HEK293 (cell line): ENCODE results near the gene ATF5.
"Not testable (repeated sequence)": the region's sequence is repeated elsewhere in the genome, so short reads cannot be mapped to it uniquely, and the experiment has no call there.

Experiments used
- CTCF ChIA-PET: fragments of 350-600 bp; formaldehyde crosslinking; extraction: SDS; loops from one replicate; lab custom pipeline; 2021; ENCODE audit warnings: antibody characterized with exemption; lab: Yijun Ruan, JAX
- POLR2A ChIA-PET: fragments of 300-600 bp; formaldehyde crosslinking; extraction: SDS; loops from one replicate; lab custom pipeline; 2020; ENCODE audit warnings: antibody characterized with exemption, inconsistent platforms; lab: Yijun Ruan, JAX
- H3K27ac ChIP-seq: fragments of 200-500 bp; sonication (Bioruptor generic); 2 replicates; pipeline ENCODE4 v1.5.1; 2014; ENCODE audit warnings: low read depth, low read length, control low read depth, inconsistent platforms; ENCODE audit errors: extremely low read depth
- H3K36me3 ChIP-seq, 2 experiments: fragments of 200-500 bp in 1 of 2; sonication (Bioruptor generic) in 1 of 2; 1 replicate in 1 of 2; 2 replicates in 1 of 2; pipeline ENCODE4 v1.5.1; 2014 to 2017; ENCODE audit warnings: inconsistent platforms in 2 of 2, low read length in 2 of 2; ENCODE audit not compliant: control insufficient read depth in 2 of 2, insufficient read depth in 1 of 2
- H3K4me1 ChIP-seq: fragments of 200-500 bp; sonication (Bioruptor generic); 2 replicates; pipeline ENCODE4 v1.5.1; 2014; ENCODE audit warnings: mild to moderate bottlenecking, low read length, inconsistent platforms; ENCODE audit not compliant: control insufficient read depth, insufficient read depth
- H3K4me3 ChIP-seq: 2 replicates; pipeline ENCODE4 v1.5.1; 2011; ENCODE audit warnings: low read depth, mild to moderate bottlenecking, control low read depth, low read length, moderate library complexity
- H3K9me3 ChIP-seq: fragments of 200-500 bp; sonication (Bioruptor generic); 2 replicates; pipeline ENCODE4 v1.5.1; 2014; ENCODE audit warnings: low read depth, low read length, inconsistent platforms; ENCODE audit not compliant: control insufficient read depth, insufficient read depth
- EGR2 ChIP-seq: fragments of 450-650 bp; formaldehyde crosslinking; IDR thresholded peaks from 2 replicates; pipeline ENCODE4 v1.5.1; 2016; ENCODE audit warnings: low read depth, missing biosample characterization, missing genetic modification characterization
- MYNN ChIP-seq: fragments of 450-650 bp; formaldehyde crosslinking; IDR thresholded peaks from 2 replicates; pipeline ENCODE4 v1.5.1; 2016; ENCODE audit warnings: missing biosample characterization, missing genetic modification characterization, borderline replicate concordance
- REPIN1 ChIP-seq: fragments of 450-650 bp; formaldehyde crosslinking; IDR thresholded peaks from 2 replicates; pipeline ENCODE4 v1.5.1; 2017; ENCODE audit warnings: missing biosample characterization, missing genetic modification characterization, low read depth
- SCRT1 ChIP-seq: fragments of 450-650 bp; formaldehyde crosslinking; IDR thresholded peaks from 2 replicates; pipeline ENCODE4 v1.5.1; 2016; ENCODE audit warnings: missing biosample characterization, missing genetic modification characterization, borderline replicate concordance
- SCRT2 ChIP-seq: fragments of 450-650 bp; formaldehyde crosslinking; IDR thresholded peaks from 2 replicates; pipeline ENCODE4 v1.5.1; 2016; ENCODE audit warnings: missing biosample characterization, missing genetic modification characterization
- ZFHX2 ChIP-seq: fragments of 450-650 bp; formaldehyde crosslinking; conservative IDR thresholded peaks from 2 replicates; pipeline ENCODE4 v1.5.1; 2016; ENCODE audit warnings: missing biosample characterization, missing genetic modification characterization
- ZFP41 ChIP-seq: fragments of 450-650 bp; formaldehyde crosslinking; IDR thresholded peaks from 2 replicates; pipeline ENCODE4 v1.5.1; 2016; ENCODE audit warnings: missing biosample characterization, missing genetic modification characterization, borderline replicate concordance
- ZNF138 ChIP-seq: fragments of 450-650 bp; formaldehyde crosslinking; IDR thresholded peaks from 2 replicates; pipeline ENCODE4 v1.5.1; 2016; ENCODE audit warnings: missing biosample characterization, missing genetic modification characterization, borderline replicate concordance
- ZNF16 ChIP-seq: fragments of 450-650 bp; formaldehyde crosslinking; IDR thresholded peaks from 2 replicates; pipeline ENCODE4 v1.5.1; 2016; ENCODE audit warnings: low read depth, missing biosample characterization, missing genetic modification characterization
- ZNF184 ChIP-seq: fragments of 450-650 bp; IDR thresholded peaks from 2 replicates; pipeline ENCODE4 v1.5.1; 2018; ENCODE audit warnings: missing biosample characterization, mild to moderate bottlenecking, missing genetic modification characterization
- ZNF202 ChIP-seq: fragments of 450-650 bp; formaldehyde crosslinking; IDR thresholded peaks from 2 replicates; pipeline ENCODE4 v1.5.1; 2016; ENCODE audit warnings: missing biosample characterization, missing genetic modification characterization, borderline replicate concordance
- ZNF24 ChIP-seq: fragments of 450-650 bp; formaldehyde crosslinking; IDR thresholded peaks from 2 replicates; pipeline ENCODE4 v1.5.1; 2016; ENCODE audit warnings: missing biosample characterization, missing genetic modification characterization
- ZNF416 ChIP-seq: fragments of 450-650 bp; formaldehyde crosslinking; IDR thresholded peaks from 2 replicates; pipeline ENCODE4 v1.5.1; 2016; ENCODE audit warnings: missing biosample characterization, missing genetic modification characterization
- ZNF701 ChIP-seq: fragments of 450-650 bp; formaldehyde crosslinking; IDR thresholded peaks from 2 replicates; pipeline ENCODE4 v1.5.1; 2016; ENCODE audit warnings: missing biosample characterization, missing genetic modification characterization
- TF ChIP-seq, protein P1 (sequence below): fragments of 450-650 bp; formaldehyde crosslinking; IDR thresholded peaks from 2 replicates; pipeline ENCODE4 v1.5.1; 2016; ENCODE audit warnings: missing biosample characterization, missing genetic modification characterization, low read depth
- TF ChIP-seq, protein P2 (sequence below): fragments of 450-650 bp; formaldehyde crosslinking; IDR thresholded peaks from 2 replicates; pipeline ENCODE4 v1.5.1; 2017; ENCODE audit warnings: missing biosample characterization, missing genetic modification characterization

The ATF5 gene

GRCh38 chr19:49940482-49940791 is 11.4 kb downstream of the ATF5 start (continued):
- TF ChIP-seq EGR2 (tag by site-specific recombination) (no peak), SCRT2 (no peak), SCRT1 (tag by site-specific recombination) (no peak), ZNF202 (no peak), MYNN (tag by site-specific recombination) (no peak), ZNF16 (tag by site-specific recombination) (no peak), REPIN1 (no peak)
- TF ChIP-seq, protein P1, sequence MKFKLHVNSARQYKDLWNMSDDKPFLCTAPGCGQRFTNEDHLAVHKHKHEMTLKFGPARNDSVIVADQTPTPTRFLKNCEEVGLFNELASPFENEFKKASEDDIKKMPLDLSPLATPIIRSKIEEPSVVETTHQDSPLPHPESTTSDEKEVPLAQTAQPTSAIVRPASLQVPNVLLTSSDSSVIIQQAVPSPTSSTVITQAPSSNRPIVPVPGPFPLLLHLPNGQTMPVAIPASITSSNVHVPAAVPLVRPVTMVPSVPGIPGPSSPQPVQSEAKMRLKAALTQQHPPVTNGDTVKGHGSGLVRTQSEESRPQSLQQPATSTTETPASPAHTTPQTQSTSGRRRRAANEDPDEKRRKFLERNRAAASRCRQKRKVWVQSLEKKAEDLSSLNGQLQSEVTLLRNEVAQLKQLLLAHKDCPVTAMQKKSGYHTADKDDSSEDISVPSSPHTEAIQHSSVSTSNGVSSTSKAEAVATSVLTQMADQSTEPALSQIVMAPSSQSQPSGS (tag by site-specific recombination), result no peak

DNA sequence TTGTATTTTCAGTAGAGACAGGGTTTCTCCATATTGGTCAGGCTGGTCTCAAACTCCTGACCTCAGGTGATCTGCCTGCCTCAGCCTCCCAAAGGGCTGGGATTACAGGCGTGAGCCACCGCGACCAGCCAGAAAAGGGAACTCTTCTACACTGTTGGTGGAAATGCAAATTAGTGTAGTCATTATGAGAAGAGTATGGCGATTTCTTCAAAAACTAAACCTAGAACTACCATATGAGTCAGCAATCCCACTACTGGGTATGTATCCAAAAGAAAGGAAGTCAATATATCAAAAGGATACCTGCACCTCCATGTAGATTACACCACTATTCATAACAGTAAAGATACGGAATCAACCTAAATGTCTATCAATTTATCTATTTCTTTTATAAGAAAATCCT is 15.6 kb downstream of the ATF5 start:
- H3K9me3 ChIP-seq, H3K4me3 ChIP-seq, H3K36me3 ChIP-seq, CTCF ChIA-PET, H3K4me1 ChIP-seq, H3K27ac ChIP-seq: not testable (repeated sequence)
- POLR2A ChIA-PET, result interaction anchor here (0.7 kb wide), 1 partner anchor 59 kb away, joined by 3 read pairs; no protein-coding TSS in a partner anchor

DNA sequence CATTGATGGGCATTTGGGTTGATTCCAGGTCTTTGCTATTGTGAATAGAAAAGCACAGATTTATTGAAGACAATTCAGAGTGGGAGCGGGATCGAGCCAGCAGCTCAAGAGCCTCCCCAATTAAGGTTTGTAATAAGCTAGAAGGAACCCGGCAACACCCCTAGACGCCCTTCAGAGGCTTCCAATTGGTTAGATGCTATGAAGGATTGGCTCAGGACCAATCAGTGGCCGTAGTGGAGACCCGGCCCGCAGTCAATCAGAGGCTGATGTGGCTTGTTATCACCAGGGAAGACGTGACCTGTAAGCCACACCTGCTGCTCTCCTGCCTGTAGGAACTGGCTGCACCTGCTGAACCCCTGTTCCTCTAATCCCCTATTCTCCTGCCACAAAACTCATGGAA is 17.4 kb downstream of the ATF5 start:
- Histone ChIP-seq H3K27ac (no peak overlapping the region), H3K9me3 (no peaks in the 10 kb centered on the region), H3K4me1 (0 out of 2 replicates have a peak, but pooled peaks cover 2% of the 10 kb centered on the region), H3K4me3 (no peak overlapping the region), H3K36me3 (no peaks in the 10 kb centered on the region)
- ChIA-PET POLR2A (no interaction called here), CTCF (interaction anchor here (2.1 kb wide), 1 partner anchor 38 kb away, joined by 7 read pairs; no protein-coding TSS in a partner anchor)
- no peak for TF ChIP-seq ZNF701

- CTCF ChIA-PET, result interaction anchor here (0.6 to 11.4 kb wide), 5 partner anchors 11 to 1250 kb away, joined by 3 to 100 read pairs (median 3); no protein-coding TSS in a partner anchor
- POLR2A ChIA-PET, result no interaction called here
- Histone ChIP-seq H3K4me3 (no peak overlapping the region), H3K27ac (no peak overlapping the region), H3K4me1 (0 out of 2 replicates have a peak, but pooled peaks cover 4% of the 10 kb centered on the region), H3K9me3 (no peaks in the 10 kb centered on the region), H3K36me3 (no peaks in the 10 kb centered on the region)
- TF ChIP-seq ZNF416 (tag by site-specific recombination), result no peak
- 0 out of 2 replicates have a peak, but pooled peaks have one; percentile 65 for TF ChIP-seq ZNF24 (tag by site-specific recombination)
- no peak for TF ChIP-seq ZFP41 (tag by site-specific recombination)
- TF ChIP-seq ZNF184 (tag by site-specific recombination), result no peak
- TF ChIP-seq, protein P2, sequence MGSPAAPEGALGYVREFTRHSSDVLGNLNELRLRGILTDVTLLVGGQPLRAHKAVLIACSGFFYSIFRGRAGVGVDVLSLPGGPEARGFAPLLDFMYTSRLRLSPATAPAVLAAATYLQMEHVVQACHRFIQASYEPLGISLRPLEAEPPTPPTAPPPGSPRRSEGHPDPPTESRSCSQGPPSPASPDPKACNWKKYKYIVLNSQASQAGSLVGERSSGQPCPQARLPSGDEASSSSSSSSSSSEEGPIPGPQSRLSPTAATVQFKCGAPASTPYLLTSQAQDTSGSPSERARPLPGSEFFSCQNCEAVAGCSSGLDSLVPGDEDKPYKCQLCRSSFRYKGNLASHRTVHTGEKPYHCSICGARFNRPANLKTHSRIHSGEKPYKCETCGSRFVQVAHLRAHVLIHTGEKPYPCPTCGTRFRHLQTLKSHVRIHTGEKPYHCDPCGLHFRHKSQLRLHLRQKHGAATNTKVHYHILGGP (tag by site-specific recombination), result no peak
- TF ChIP-seq ZNF138 (tag by site-specific recombination), result no peak
- TF ChIP-seq ZFHX2 (tag by site-specific recombination), result 0 out of 2 replicates have a peak, but pooled peaks have one; percentile 20
These were observed 21.0 kb downstream of the ATF5 start for GRCh38 chr19:49949742-49950589.
